COR-L47 (cell line): ENCODE results near the gene HAO2.
"Not testable (repeated sequence)": the region's sequence is repeated elsewhere in the genome, so short reads cannot be mapped to it uniquely, and the experiment has no call there.

ENCODE experiments used
- DNase-seq: peaks from one replicate; lab custom pipeline; 2025; lab: John Stamatoyannopoulos, UW

HAO2 gene

GRCh38 chr1:119347858-119348257 lies 20.7 kb upstream of the HAO2 start:
- no peak for DNase-seq

- no peak for DNase-seq
These were observed 19.6 kb upstream of the HAO2 start for GRCh38 chr1:119348941-119349340.

GRCh38 chr1:119350866-119351265 lies 17.7 kb upstream of the HAO2 start:
- not testable (repeated sequence) for DNase-seq

GRCh38 chr1:119351997-119352396 lies 16.6 kb upstream of the HAO2 start:
- no peak for DNase-seq

- no peak for DNase-seq
These were observed 14.7 kb upstream of the HAO2 start for GRCh38 chr1:119353836-119354235.

GRCh38 chr1:119358636-119359035 lies 9.9 kb upstream of the HAO2 start:
- no peak for DNase-seq

- DNase-seq = no peak
These were observed 8.9 kb upstream of the HAO2 start for GRCh38 chr1:119359730-119360129.

GRCh38 chr1:119361205-119361604 lies 7.4 kb upstream of the HAO2 start:
- DNase-seq = no peak

GRCh38 chr1:119361620-119362344 lies 6.8 kb upstream of the HAO2 start:
- no peak for DNase-seq

- DNase-seq = no peak
These were observed 5.4 kb upstream of the HAO2 start for GRCh38 chr1:119363162-119363561.

GRCh38 chr1:119364640-119365039 lies 3.9 kb upstream of the HAO2 start:
- no peak for DNase-seq

- no peak for DNase-seq
These were observed 2.2 kb upstream of the HAO2 start for GRCh38 chr1:119366424-119366823.

- DNase-seq = peak; percentile 20
These were observed 1.0 kb upstream of the HAO2 start for GRCh38 chr1:119367432-119368124.

GRCh38 chr1:119370748-119371147 lies 2.2 kb downstream of the HAO2 start:
- no peak for DNase-seq

GRCh38 chr1:119371815-119372214 lies 3.2 kb downstream of the HAO2 start:
- no peak for DNase-seq

GRCh38 chr1:119372503-119373086 lies 4.0 kb downstream of the HAO2 start:
- peak; percentile 55 for DNase-seq

- DNase-seq = no peak
These were observed 4.9 kb downstream of the HAO2 start for GRCh38 chr1:119373465-119373864.

- no peak for DNase-seq
These were observed 5.8 kb downstream of the HAO2 start for GRCh38 chr1:119374208-119374874.

- no peak for DNase-seq
These were observed 6.8 kb downstream of the HAO2 start for GRCh38 chr1:119375366-119375765.

GRCh38 chr1:119376594-119376993 lies 8.0 kb downstream of the HAO2 start:
- DNase-seq = no peak

GRCh38 chr1:119377594-119377993 lies 9.0 kb downstream of the HAO2 start:
- DNase-seq = not testable (repeated sequence)

GRCh38 chr1:119379117-119379516 lies 10.5 kb downstream of the HAO2 start:
- DNase-seq = no peak

- no peak for DNase-seq
These were observed 11.7 kb downstream of the HAO2 start for GRCh38 chr1:119380304-119380703.
